Measurements from ENCODE around the gene SMIM14.

Gene SMIM14

DNA sequence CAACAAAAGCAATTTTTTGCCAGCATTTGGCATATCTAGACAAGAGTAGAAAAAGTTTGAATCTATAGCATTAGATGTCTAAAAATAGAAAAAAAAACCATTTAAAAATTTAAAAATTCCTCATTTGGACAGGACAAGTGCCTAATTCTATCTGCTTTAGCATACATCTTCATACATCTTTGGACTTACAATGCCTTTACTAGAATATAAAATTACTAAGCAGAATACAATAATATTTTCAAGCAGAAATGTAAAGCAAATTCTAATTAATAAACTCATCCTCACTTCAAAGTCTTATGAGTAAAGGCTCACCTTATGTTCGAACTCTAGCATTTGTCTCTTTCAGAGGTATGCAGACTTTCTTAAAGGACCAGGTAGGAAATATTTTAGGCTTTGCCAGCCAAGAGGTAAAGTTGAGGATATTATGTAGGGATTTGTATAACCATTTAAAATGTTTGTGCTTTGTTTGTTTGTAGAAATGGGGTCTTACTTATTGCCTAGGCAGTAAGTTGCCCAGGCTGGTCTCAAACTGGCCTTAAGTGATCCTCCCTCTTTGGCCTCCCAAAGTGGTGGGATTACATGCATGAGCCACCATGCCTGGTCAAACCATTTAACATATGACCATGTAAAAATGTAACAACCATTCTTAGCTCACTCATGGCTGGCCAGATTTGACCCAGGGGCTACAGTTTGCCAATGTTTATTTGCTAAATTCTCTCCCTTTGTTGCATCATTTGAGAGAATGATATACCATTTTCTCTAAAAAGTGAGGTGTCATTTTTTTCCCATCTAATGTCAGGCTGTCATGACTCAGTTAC is 140.5 kb downstream of the SMIM14 start:
- DNase-seq (ENCODE audit: low spot score), result no peak
